WTC11 (cell line): Measurements from ENCODE around the gene NDUFB3. TPM values are rescaled to one million over a fixed set of nuclear protein-coding genes. Genes with fewer than 3 reads are reported as not detected.

Experiments
- ATAC-seq: fragments of 200-7000 bp; cut with Tn5 transposase; 2 replicates; pipeline ENCODE4 v1.10.0; 2021; ENCODE audit warnings: mild to moderate bottlenecking, moderate library complexity
- CTCF ChIA-PET: fragments of 300-600 bp; sonication (Branson Sonifier 250); formaldehyde crosslinking; loops from one replicate; lab custom pipeline; 2021; ENCODE audit warnings: antibody characterized with exemption; lab: Charles Lee
- POLR2A ChIA-PET: fragments of 350-600 bp; sonication (Branson Sonifier 250); formaldehyde crosslinking; loops from one replicate; lab custom pipeline; 2021; ENCODE audit warnings: antibody characterized with exemption; lab: Charles Lee
- DNase-seq: peaks from one replicate; pipeline ENCODE4 v3.0.0; 2021; ENCODE audit warnings: low spot score
- H3K27ac Mint-ChIP-seq: 2 replicates; pipeline ENCODE4 v1.8.0; 2021; ENCODE audit warnings: mixed read lengths
- H3K27me3 Mint-ChIP-seq: 2 replicates; pipeline ENCODE4 v1.8.0; 2021; ENCODE audit warnings: low read depth, mild to moderate bottlenecking, moderate library complexity, mixed read lengths
- H3K36me3 Mint-ChIP-seq: 2 replicates; pipeline ENCODE4 v1.8.0; 2021; ENCODE audit warnings: mixed read lengths
- H3K4me1 Mint-ChIP-seq: 2 replicates; pipeline ENCODE4 v1.8.0; 2022; ENCODE audit warnings: mixed read lengths
- H3K4me3 Mint-ChIP-seq: 2 replicates; pipeline ENCODE4 v1.8.0; 2021; ENCODE audit warnings: mild to moderate bottlenecking, moderate library complexity, mixed read lengths
- H3K9me3 Mint-ChIP-seq: 2 replicates; pipeline ENCODE4 v1.8.0; 2021; ENCODE audit warnings: mixed read lengths
- ATF1 ChIP-seq: sonication (generic); formaldehyde crosslinking; IDR thresholded peaks from 2 replicates; pipeline ENCODE4 v1.8.1; 2023; ENCODE audit warnings: mild to moderate bottlenecking, moderate library complexity, missing genetic modification reagents
- FOXK1 ChIP-seq: sonication (generic); formaldehyde crosslinking; IDR thresholded peaks from 2 replicates; pipeline ENCODE4 v1.8.0; 2022; ENCODE audit warnings: mild to moderate bottlenecking, moderate library complexity, missing genetic modification reagents
- JUN ChIP-seq: sonication (generic); formaldehyde crosslinking; IDR thresholded peaks from 2 replicates; pipeline ENCODE4 v1.8.0; 2023; ENCODE audit warnings: mild to moderate bottlenecking, missing genetic modification reagents
- NFYB ChIP-seq: sonication (generic); formaldehyde crosslinking; conservative IDR thresholded peaks from 2 replicates; pipeline ENCODE4 v1.8.0; 2022; ENCODE audit warnings: low read depth, missing genetic modification reagents
- RELA ChIP-seq: sonication (generic); formaldehyde crosslinking; IDR thresholded peaks from 2 replicates; pipeline ENCODE4 v1.8.1; 2022; ENCODE audit warnings: missing genetic modification reagents, mild to moderate bottlenecking, borderline replicate concordance
- RORB ChIP-seq: fragments of 250-450 bp; sonication (Bioruptor Pico); IDR thresholded peaks from 2 replicates; pipeline ENCODE4 v1.9.0; 2021; ENCODE audit warnings: mild to moderate bottlenecking
- SMAD3 ChIP-seq: sonication (generic); formaldehyde crosslinking; IDR thresholded peaks from 2 replicates; pipeline ENCODE4 v1.8.0; 2022; ENCODE audit warnings: missing genetic modification reagents, mild to moderate bottlenecking, borderline replicate concordance
- TEAD4 ChIP-seq: sonication (generic); formaldehyde crosslinking; IDR thresholded peaks from 2 replicates; pipeline ENCODE4 v1.8.0; 2022; ENCODE audit warnings: mild to moderate bottlenecking, missing genetic modification reagents
- TP53 ChIP-seq: sonication (generic); formaldehyde crosslinking; IDR thresholded peaks from 2 replicates; pipeline ENCODE4 v1.8.1; 2023; ENCODE audit warnings: mild to moderate bottlenecking, missing genetic modification reagents
- ZNF263 ChIP-seq: sonication (generic); formaldehyde crosslinking; IDR thresholded peaks from 2 replicates; pipeline ENCODE4 v1.8.1; 2022; ENCODE audit warnings: low read depth, mild to moderate bottlenecking, moderate library complexity, missing genetic modification reagents
- ZNF423 ChIP-seq: fragments of 250-450 bp; sonication (Bioruptor Pico); IDR thresholded peaks from 2 replicates; pipeline ENCODE4 v2.1.2; 2022; ENCODE audit warnings: mild to moderate bottlenecking, moderate library complexity
- total RNA-seq: library from RNA; stranded (reverse); gene quantifications from 3 replicates; pipeline ENCODE4 v1.2.3, GENCODE V29; 2021
- TF ChIP-seq, protein P1 (sequence below): sonication (generic); formaldehyde crosslinking; IDR thresholded peaks from 2 replicates; pipeline ENCODE4 v1.8.1; 2023; ENCODE audit warnings: mild to moderate bottlenecking, moderate library complexity, missing genetic modification reagents
- TF ChIP-seq, protein P2 (sequence below): sonication (generic); formaldehyde crosslinking; IDR thresholded peaks from 2 replicates; pipeline ENCODE4 v1.8.1; 2022; ENCODE audit warnings: missing genetic modification reagents, borderline replicate concordance
- TF ChIP-seq, protein P3 (sequence below): sonication (generic); formaldehyde crosslinking; IDR thresholded peaks from 2 replicates; pipeline ENCODE4 v1.8.1; 2023; ENCODE audit warnings: mild to moderate bottlenecking, missing genetic modification reagents, borderline replicate concordance
- TF ChIP-seq, protein P4 (sequence below): fragments of 200-600 bp; IDR thresholded peaks from 2 replicates; pipeline ENCODE4 v1.8.0; 2022; ENCODE audit warnings: antibody characterized with exemption
- TF ChIP-seq, protein P5 (sequence below): fragments of 250-450 bp; sonication (Bioruptor Pico); IDR thresholded peaks from 2 replicates; pipeline ENCODE4 v2.1.2; 2022; ENCODE audit warnings: mild to moderate bottlenecking, moderate library complexity
- TF ChIP-seq, protein P6 (sequence below): fragments of 250-450 bp; sonication (Bioruptor Pico); IDR thresholded peaks from 2 replicates; pipeline ENCODE4 v1.9.0; 2021; ENCODE audit warnings: moderate library complexity, mild to moderate bottlenecking, inconsistent platforms, borderline replicate concordance
- TF ChIP-seq, protein P7 (sequence below): sonication (generic); formaldehyde crosslinking; IDR thresholded peaks from 2 replicates; pipeline ENCODE4 v1.8.0; 2022; ENCODE audit warnings: mild to moderate bottlenecking, missing genetic modification reagents
- TF ChIP-seq, protein P8 (sequence below): sonication (generic); formaldehyde crosslinking; IDR thresholded peaks from 2 replicates; pipeline ENCODE4 v1.8.0; 2022; ENCODE audit warnings: mild to moderate bottlenecking, missing genetic modification reagents

Gene NDUFB3
- total RNA-seq, 1 experiment from 2014 or later: 66.8 TPM

DNA sequence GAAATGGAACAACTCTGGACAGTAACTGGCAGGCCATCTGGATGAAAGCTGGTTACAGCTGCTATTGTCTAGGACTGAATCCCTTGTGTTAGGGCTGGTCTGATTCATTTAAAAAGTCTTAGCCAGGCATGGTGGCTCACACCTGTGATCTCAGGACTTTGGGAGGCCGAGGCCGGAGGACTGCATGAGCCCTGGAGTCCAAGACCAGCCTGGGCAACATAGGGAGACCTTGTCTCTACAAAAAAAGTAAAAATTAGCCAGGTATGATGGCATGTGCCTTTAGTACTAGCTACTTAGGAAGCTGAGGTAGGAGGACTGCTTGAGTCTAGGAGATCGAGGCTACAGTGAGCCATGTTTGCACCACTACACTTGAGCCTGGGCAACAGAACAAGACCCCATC, 28.7 kb downstream of the NDUFB3 start (continued):
- TF ChIP-seq, protein P1, sequence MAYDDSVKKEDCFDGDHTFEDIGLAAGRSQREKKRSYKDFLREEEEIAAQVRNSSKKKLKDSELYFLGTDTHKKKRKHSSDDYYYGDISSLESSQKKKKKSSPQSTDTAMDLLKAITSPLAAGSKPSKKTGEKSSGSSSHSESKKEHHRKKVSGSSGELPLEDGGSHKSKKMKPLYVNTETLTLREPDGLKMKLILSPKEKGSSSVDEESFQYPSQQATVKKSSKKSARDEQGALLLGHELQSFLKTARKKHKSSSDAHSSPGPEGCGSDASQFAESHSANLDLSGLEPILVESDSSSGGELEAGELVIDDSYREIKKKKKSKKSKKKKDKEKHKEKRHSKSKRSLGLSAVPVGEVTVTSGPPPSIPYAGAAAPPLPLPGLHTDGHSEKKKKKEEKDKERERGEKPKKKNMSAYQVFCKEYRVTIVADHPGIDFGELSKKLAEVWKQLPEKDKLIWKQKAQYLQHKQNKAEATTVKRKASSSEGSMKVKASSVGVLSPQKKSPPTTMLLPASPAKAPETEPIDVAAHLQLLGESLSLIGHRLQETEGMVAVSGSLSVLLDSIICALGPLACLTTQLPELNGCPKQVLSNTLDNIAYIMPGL (CRISPR knock-in tag): no peak

DNA sequence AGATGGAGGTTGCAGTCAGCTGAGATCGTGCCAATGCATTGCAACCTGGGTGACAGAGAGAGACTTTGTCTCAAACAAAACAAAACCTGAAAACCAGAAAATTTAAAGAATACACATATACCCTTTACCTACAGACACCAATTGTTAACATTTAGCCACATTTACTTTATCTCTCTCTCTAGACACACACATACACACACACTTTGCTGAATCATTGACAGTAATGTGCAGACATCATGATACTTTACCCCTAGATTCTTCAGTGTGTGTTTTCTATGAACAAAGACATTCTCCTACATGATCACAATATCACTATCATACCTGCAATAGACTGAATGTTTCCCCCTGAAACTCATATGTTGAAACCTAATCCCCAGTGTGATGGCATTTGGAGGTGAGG, 34.0 kb downstream of the NDUFB3 start:
- Mint-ChIP-seq H3K27ac (no peak overlapping the region), H3K27me3 (no peaks in the 10 kb centered on the region), H3K36me3 (no peaks in the 10 kb centered on the region), H3K4me3 (no peak overlapping the region), H3K4me1 (no peaks in the 10 kb centered on the region; the same call in 1 of the 2 replicates), H3K9me3 (no peaks in the 10 kb centered on the region)
- ChIA-PET CTCF (no interaction called here), POLR2A (no interaction called here)
- no peak for ATAC-seq
- DNase-seq: no peak
- TF ChIP-seq, protein P2, sequence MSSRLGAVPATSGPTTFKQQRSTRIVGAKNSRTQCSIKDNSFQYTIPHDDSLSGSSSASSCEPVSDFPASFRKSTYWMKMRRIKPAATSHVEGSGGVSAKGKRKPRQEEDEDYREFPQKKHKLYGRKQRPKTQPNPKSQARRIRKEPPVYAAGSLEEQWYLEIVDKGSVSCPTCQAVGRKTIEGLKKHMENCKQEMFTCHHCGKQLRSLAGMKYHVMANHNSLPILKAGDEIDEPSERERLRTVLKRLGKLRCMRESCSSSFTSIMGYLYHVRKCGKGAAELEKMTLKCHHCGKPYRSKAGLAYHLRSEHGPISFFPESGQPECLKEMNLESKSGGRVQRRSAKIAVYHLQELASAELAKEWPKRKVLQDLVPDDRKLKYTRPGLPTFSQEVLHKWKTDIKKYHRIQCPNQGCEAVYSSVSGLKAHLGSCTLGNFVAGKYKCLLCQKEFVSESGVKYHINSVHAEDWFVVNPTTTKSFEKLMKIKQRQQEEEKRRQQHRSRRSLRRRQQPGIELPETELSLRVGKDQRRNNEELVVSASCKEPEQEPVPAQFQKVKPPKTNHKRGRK (CRISPR knock-in tag): no peak
- no peak for TF ChIP-seq RELA
- TF ChIP-seq, protein P3, sequence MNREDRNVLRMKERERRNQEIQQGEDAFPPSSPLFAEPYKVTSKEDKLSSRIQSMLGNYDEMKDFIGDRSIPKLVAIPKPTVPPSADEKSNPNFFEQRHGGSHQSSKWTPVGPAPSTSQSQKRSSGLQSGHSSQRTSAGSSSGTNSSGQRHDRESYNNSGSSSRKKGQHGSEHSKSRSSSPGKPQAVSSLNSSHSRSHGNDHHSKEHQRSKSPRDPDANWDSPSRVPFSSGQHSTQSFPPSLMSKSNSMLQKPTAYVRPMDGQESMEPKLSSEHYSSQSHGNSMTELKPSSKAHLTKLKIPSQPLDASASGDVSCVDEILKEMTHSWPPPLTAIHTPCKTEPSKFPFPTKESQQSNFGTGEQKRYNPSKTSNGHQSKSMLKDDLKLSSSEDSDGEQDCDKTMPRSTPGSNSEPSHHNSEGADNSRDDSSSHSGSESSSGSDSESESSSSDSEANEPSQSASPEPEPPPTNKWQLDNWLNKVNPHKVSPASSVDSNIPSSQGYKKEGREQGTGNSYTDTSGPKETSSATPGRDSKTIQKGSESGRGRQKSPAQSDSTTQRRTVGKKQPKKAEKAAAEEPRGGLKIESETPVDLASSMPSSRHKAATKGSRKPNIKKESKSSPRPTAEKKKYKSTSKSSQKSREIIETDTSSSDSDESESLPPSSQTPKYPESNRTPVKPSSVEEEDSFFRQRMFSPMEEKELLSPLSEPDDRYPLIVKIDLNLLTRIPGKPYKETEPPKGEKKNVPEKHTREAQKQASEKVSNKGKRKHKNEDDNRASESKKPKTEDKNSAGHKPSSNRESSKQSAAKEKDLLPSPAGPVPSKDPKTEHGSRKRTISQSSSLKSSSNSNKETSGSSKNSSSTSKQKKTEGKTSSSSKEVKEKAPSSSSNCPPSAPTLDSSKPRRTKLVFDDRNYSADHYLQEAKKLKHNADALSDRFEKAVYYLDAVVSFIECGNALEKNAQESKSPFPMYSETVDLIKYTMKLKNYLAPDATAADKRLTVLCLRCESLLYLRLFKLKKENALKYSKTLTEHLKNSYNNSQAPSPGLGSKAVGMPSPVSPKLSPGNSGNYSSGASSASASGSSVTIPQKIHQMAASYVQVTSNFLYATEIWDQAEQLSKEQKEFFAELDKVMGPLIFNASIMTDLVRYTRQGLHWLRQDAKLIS: no peak
- no peak for TF ChIP-seq ATF1 (CRISPR knock-in tag)
- no peak for TF ChIP-seq ZNF423 (CRISPR knock-in tag)
- no peak for TF ChIP-seq TEAD4 (CRISPR knock-in tag)
- no peak for TF ChIP-seq FOXK1 (CRISPR knock-in tag)
- TF ChIP-seq, protein P4, sequence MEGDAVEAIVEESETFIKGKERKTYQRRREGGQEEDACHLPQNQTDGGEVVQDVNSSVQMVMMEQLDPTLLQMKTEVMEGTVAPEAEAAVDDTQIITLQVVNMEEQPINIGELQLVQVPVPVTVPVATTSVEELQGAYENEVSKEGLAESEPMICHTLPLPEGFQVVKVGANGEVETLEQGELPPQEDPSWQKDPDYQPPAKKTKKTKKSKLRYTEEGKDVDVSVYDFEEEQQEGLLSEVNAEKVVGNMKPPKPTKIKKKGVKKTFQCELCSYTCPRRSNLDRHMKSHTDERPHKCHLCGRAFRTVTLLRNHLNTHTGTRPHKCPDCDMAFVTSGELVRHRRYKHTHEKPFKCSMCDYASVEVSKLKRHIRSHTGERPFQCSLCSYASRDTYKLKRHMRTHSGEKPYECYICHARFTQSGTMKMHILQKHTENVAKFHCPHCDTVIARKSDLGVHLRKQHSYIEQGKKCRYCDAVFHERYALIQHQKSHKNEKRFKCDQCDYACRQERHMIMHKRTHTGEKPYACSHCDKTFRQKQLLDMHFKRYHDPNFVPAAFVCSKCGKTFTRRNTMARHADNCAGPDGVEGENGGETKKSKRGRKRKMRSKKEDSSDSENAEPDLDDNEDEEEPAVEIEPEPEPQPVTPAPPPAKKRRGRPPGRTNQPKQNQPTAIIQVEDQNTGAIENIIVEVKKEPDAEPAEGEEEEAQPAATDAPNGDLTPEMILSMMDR: no peak
- no peak for TF ChIP-seq ZNF263
- no peak for TF ChIP-seq NFYB (CRISPR knock-in tag)
- TF ChIP-seq, protein P5, sequence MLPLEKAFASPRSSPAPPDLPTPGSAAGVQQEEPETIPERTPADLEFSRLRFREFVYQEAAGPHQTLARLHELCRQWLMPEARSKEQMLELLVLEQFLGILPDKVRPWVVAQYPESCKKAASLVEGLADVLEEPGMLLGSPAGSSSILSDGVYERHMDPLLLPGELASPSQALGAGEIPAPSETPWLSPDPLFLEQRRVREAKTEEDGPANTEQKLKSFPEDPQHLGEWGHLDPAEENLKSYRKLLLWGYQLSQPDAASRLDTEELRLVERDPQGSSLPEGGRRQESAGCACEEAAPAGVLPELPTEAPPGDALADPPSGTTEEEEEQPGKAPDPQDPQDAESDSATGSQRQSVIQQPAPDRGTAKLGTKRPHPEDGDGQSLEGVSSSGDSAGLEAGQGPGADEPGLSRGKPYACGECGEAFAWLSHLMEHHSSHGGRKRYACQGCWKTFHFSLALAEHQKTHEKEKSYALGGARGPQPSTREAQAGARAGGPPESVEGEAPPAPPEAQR: no peak
- TF ChIP-seq, protein P6, sequence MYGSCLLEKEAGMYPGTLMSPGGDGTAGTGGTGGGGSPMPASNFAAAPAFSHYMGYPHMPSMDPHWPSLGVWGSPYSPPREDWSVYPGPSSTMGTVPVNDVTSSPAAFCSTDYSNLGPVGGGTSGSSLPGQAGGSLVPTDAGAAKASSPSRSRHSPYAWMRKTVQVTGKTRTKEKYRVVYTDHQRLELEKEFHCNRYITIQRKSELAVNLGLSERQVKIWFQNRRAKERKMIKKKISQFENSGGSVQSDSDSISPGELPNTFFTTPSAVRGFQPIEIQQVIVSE (CRISPR knock-in tag): no peak
- TF ChIP-seq, protein P7, sequence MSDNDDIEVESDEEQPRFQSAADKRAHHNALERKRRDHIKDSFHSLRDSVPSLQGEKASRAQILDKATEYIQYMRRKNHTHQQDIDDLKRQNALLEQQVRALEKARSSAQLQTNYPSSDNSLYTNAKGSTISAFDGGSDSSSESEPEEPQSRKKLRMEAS (CRISPR knock-in tag): no peak
- no peak for TF ChIP-seq TP53 (CRISPR knock-in tag)
- no peak for TF ChIP-seq JUN
- TF ChIP-seq, protein P8, sequence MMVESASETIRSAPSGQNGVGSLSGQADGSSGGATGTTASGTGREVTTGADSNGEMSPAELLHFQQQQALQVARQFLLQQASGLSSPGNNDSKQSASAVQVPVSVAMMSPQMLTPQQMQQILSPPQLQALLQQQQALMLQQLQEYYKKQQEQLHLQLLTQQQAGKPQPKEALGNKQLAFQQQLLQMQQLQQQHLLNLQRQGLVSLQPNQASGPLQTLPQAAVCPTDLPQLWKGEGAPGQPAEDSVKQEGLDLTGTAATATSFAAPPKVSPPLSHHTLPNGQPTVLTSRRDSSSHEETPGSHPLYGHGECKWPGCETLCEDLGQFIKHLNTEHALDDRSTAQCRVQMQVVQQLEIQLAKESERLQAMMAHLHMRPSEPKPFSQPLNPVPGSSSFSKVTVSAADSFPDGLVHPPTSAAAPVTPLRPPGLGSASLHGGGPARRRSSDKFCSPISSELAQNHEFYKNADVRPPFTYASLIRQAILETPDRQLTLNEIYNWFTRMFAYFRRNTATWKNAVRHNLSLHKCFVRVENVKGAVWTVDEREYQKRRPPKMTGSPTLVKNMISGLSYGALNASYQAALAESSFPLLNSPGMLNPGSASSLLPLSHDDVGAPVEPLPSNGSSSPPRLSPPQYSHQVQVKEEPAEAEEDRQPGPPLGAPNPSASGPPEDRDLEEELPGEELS (CRISPR knock-in tag): no peak
- TF ChIP-seq SMAD3 (CRISPR knock-in tag): no peak
- no peak for TF ChIP-seq RORB (CRISPR knock-in tag)
